Activated CD8-positive, alpha-beta memory T cell treated with anti-CD3 and anti-CD28 coated beads for 1 hour (primary cell): ENCODE results near the gene CHTF18.
A peak's percentile ranks its signal among the peaks of the same experiment; 100 is the strongest.
"Not testable (repeated sequence)": the region's sequence is repeated elsewhere in the genome, so short reads cannot be mapped to it uniquely, and the experiment has no call there.

Experiments
- DNase-seq, 2 donors: peaks; one replicate each; pipeline ENCODE4 v3.0.0-alpha.2; 2020; ENCODE audit warnings: low read depth in 1 of 2; ENCODE audit errors: extremely low read depth in 1 of 2

Gene CHTF18

DNA sequence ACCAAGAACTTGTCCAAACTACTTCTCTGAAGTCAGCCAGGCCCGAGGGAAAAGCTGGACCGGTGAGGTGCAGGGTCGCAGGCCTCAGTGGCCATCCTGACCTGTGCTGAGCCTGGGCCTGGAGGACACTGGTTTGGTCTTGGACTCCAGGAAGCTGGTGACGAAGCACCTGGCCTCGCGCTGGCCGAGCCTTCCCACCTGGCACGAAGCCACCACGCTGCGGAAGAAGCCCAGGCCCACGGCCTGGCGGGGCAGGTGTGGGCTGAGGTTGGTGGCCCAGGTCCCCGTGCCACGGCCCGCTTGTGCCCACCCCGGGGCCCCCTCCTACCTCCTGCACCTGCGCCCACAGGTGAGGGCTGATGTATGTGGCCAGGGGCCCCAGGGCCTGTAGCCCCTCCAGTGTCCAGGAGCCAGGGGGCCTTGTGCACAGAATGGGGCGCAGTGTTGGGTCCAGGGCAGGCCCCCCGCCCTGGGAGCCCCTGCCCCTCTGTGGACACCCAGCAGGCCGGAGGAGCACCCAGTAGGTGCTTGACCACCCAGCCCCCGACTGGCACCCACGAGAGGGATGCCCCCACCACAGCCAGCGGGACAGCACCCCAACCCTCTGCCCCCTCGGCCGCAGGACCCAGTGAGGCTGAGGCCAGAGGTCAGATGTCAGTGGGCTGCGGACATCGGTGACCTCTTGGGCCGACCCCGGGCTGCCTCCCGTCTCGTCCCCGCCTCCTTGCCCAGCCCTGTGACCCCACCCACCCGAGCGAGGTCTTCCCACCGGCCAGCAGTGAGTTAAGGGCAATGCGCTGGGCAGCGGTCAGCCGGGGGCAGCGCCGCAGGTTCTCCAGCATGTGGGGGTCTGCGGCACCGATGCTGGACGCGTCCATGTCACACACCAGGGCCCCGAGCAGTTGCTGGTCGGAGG is 14.1 kb upstream of the CHTF18 start:
- no peak for DNase-seq

DNA sequence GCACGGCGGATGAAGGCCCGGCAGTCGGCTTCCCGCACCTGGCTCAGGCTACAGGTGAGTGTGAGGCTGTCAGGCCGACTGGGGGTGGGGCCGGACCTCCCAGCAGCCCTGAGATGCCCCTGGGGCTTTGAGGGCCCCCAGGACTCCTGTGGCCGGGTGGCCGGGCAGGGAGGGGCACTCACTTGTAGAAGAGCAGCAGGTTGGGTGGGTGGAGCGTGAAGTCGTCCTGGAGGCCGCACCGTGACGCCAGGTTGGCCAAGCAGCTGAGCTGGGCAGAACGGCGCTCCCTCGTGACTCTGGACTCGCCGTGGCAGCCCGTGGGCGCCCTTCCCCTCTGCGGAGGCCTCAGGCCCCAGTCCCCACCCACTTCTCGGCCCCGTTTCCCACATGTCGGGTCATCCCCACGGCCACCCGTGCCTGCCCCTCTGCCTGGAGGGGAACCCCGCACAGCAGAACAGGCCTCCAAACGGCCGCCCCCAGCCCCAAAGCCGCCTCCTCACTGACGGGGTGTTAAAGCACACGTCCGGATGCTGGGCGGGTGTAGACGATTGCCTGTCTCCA is 13.1 kb upstream of the CHTF18 start:
- no peak for DNase-seq

GRCh38 chr16:776298-776697 is 12.1 kb upstream of the CHTF18 start:
- DNase-seq, result not testable (repeated sequence)

GRCh38 chr16:776824-777223 is 11.6 kb upstream of the CHTF18 start:
- DNase-seq, result no peak

DNA sequence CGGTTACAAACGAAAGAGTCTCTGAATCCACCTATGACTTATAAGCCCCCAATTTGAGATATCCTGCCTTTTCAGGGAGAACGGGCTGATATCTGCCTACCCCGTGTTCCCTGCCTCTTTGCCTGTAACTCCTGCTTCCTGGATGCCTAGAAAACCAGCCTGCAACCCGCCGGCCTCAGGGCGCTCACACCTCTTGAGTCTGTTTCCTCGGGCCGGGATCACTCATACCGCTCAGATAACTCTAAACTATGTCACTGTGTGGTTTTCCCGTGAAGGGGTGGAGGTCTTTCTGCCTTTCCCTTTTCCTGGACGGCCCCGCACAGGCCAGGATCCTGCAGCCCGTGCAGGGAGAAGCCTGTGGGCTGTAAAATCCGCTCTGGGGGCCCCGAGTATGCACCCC is 10.6 kb upstream of the CHTF18 start:
- DNase-seq, result no peak

DNA sequence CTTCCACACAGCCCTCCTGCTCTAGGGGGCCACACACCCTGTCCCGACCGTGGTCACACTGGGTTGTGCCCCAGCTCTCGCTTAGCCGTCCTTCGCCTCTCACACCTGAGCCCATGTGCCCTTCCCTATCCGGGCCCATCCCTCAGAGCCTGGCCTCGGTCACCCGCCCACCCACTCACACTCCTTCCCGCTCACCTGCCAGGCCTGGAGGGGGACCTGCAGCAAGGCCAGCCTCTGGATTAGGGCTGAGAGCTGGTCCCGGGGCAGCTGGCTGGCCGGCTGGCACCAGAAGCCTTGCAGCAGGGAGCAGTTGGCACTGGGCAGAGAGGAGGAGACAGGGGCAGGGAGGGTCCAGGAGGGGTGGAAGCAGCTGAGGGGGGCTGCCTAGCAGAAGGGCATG is 10.0 kb upstream of the CHTF18 start:
- DNase-seq, result no peak

DNA sequence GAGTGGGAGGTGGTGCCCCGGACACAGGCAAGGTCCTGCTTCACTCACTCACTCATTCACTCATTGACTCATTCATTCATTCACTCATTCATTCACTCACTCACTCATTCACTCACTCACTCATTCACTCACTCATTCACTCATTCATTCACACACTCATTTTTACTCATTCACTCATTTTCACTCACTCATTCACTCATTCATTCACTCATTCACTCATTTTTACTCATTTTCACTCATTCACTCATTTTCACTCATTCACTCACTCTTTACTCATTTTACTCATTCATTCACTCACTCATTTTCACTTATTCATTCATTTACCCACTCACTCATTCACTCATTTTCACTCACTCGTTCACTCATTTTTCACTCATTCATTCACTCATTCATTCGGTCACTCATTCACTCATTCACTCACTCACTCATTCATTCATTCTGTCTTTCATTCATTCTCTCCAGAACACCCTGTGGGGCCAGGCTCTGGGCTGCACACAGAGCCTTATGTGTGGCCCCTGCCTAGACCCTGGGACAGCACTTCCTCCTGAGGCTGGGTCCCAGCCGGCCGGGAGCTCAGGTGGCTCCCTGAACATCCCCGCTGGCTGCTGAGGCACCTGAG is 9.4 kb upstream of the CHTF18 start:
- DNase-seq, result no peak

DNA sequence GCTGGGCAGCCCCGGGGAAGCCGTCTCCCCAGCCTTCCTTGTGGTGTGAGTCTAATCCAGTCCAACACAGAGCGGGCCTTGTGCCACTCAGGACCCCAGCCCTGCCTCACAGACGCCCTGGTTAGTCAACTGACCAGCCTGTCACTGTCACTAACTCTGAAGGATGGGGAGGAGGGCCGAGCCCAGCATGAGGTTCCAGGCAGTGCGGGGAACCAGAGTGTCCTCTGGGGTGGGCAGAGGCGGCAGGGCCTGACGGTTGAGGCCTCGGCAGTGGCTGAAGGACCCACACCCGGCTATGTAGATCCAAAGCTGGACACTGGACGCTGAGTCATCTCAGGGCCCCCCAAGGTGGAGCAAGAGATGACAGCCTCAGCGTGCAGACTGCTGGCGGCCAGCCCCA is 8.9 kb upstream of the CHTF18 start:
- no peak for DNase-seq

DNA sequence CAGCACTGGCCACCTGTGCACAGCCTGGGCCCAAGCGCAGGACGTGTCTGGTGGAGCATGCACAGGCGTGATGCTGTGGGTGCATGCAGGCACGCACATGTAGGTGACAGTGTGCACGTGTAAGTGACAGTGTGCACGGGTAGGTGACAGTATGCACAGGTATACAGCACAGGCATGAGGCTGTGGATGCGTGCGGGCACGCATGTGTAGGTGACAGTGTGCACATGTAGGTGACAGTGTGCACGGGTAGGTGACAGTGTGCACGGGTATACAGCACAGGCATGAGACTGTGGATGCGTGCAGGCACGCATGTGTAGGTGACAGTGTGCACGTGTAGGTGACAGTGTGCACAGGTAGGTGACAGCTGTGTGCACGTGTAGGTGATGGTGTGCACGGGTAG is 8.1 kb upstream of the CHTF18 start:
- DNase-seq, result no peak

GRCh38 chr16:781346-782010 is 6.9 kb upstream of the CHTF18 start:
- DNase-seq, result no peak

DNA sequence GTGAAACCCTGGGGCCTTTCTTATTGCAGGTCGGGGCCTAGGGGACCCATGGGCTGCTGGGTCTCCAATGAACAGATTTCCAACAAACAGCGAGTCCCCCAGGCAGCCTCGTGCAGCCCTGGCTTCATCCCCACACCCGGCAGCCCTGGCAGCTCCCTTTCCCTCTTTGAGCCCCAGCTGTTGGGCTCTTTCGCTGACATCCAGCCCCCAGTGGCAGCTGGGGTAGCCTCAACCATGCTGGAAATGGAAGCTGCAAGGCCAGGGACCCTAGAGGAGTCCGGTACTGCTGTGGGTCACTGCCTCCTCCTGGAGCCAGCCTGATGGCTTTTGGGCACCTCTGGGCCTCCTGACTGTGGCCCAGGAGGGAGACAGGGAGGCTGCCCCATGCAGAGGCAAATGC is 6.2 kb upstream of the CHTF18 start:
- no peak for DNase-seq

GRCh38 chr16:782766-783403 is 5.5 kb upstream of the CHTF18 start:
- DNase-seq, result no peak

DNA sequence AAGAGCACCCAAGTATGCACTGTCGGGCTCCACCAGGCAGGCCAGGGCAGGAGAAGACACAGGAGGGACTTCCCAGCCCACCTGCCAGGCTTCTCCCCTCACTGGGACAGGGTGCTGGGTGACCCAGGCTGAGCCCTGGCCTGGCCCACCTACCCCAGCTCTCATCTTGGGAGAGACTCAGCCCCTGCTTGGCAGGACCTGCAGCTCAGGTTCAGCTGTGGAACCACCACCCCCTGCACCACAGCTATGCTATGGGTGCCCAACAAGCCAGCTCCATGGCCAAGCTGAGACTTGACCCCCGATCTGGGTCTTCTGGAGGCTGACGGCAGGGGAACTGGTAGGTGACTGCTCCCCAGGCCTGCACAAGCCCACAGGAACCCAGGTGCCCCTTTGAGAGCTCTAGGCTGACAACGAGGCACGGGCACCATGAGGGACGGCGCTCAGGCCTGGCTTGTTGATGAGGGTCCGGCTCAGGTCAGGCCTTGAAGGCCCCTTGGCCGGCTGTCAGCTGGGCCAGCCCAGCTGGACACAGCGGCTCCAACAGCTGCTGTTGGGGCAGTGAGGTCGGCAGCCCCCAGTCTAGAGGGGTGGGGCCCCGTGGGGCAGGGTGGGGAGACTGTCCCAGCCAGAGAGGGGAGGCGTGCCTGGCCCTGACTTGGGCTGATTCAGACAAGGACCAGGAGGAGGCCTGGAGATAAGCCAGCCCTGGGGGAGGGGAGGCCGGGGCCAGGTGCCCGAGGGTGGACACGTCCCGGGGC is 4.8 kb upstream of the CHTF18 start:
- no peak for DNase-seq

DNA sequence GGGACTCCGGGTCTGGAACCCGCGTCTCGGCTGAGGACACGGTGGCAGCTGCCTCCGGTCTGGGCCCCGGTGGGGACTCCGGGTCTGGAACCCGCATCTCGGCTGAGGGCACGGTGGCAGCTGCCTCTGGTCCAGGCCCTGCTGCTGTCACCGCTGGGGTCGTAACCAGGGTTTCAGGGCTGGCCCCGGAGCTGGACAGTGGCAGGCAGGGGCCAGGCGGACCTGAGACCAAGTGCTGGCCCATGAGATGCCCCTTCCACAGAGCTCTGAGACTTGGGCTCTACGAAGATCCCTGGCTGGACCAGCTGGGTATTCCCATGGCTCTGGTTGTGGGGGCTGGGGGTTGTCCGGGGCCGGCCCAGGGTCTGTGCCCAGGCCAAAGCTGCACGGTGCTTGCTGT is 4.0 kb upstream of the CHTF18 start:
- DNase-seq, result no peak

DNA sequence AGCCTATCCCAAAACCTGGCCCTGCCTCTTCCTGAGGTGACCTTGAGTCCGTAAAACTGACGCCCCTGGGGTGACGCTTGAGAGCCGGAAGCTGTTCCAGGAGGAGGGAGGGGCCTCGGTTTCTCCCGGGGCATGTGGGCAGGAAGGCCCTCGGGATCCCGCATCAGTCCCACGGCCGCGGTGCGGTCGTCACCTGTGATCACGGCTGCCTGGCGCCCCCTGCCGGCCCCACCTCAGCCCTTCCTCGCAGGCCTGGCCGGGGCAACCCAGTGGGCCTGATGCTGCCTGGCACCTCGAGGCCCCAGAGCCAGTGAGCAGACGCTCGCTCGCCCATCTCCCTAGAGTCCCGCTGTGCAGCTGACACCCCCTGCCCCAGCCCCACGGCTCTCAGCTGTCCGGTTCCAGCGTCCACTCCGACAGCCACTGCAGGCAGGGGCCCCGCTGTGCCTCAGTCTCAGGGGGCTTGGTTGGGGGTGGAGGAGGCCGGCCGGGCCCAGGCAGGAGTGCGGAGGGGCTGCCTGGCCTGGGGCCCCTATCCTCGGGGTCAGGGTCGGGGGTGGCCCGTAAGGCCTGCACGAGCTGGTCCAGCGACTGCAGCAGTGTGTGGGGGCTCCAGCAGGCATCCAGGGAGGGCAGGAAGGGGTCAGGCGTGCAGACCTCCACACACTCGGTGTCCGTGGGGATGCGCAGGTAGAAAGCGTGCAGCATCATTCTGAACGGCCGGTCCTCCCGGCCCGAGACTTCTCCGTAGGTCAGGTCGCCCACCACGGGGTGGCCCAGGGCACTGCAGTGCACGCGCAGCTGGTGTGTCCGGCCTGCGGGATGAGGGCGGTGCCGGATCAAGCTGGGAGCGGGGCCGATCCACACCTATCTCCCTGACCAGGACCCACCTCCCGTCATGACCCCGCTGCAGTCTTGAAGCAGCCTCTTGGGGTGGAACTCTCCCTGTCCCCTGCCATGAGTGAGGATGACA is 2.6 kb upstream of the CHTF18 start:
- peak; percentile 29 to 69 for DNase-seq

DNA sequence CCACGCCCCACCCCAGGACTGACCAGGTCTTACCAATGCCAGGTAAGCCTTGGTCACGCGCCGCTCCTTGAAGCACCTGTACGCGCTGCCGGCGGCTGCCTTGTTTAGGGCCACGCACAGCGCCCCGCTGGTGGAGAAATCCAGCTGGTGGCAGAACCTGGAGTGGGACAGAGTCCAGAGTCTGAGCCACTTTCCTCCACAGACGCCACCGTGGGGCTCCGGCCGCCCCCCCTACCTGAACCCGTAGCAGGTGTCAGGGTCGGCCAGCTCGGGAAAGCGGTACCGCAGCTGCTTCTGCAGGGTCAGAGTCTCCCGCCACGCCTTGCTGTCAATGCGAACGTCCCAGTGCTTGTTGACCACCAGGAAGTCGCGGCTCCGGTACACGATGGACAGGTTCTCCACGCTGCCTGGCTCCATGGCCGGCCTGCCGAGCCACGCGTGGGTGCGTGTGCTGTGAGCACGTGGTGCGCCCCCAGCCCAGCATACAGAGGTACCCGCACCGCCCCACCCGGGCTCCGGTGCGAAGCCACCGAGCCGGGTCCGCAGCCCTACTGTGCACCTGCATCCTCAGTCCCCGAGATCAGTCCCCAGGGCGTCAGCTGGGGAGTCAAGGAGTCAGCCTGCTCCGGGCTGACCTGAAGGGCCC is 976 bp upstream of the CHTF18 start:
- no peak for DNase-seq

DNA sequence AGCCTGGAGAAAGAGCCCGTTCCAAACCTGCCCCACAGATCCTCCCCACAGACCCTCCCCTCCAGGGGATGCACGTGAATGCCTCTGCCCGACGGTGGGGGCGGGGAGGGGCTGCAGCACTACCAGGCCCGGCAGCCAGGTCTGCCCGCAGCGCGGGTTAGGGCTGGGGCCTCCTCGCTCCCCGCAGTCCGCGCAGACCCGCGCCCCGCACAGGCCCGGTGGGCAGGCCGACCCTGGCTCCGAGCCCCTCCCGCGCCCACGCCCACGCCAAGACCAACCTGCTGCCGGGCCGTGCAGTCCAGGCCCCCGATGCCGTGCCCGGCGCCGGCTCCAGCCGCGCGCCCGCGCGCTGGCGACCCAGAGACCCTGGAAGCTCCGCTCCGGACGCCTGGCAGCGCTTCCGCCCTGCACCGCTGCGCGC is 432 bp upstream of the CHTF18 start, which contains the start of gene RPUSD1:
TSS of gene RPUSD1 (minus strand) at position 404 of the 421 bp plus-strand sequence. CDS start 644 bp downstream, outside the sequence.
- DNase-seq, result no peak

DNA sequence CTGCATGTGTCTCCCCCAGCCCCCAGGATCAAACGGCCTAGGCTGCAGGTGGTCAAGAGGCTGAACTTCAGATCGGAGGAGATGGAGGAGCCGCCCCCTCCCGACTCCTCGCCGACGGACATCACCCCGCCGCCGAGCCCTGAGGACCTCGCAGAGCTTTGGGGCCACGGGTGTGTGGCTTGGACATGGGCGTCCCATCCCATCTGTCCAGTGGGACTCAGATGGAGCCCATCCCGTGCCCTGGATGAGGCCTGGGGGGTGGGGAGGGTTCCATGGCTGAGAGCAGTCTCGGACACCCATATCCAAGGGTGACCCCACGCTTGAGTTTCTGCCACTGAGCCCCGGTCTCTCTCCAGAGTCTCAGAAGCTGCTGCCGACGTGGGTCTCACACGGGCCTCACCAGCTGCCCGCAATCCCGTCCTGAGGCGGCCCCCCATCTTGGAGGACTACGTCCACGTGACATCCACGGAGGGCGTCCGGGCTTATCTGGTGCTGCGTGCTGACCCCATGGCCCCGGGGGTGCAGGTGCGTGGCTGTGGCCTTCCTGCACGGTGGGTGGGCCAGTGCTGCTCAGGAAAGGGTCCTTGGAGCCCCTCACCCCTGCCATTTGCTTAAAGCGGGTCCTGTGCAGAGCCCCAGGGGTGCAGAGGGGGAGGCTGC is 901 bp downstream of the CHTF18 start:
- DNase-seq, result no peak
